Small intestine (tissue), 7 donors: ENCODE results near the gene C1orf35. TPM values are rescaled to one million over a fixed set of nuclear protein-coding genes. Genes with fewer than 3 reads are reported as not detected.

Experiments used
- DNase-seq, 2 donors: peaks; one replicate each; pipeline versions ENCODE4 v3.0.0 to v3.0.0-alpha.2; 2013
- FAIRE-seq: peaks from 2 replicates; lab custom pipeline; 2012; peaks lifted over from hg19 to GRCh38; lab: Jason Lieb, UNC
- H3K27ac ChIP-seq, 3 donors: one replicate each; pipeline ENCODE4 v1.5.1; 2013; ENCODE audit warnings: low read length in 2 of 3, mild to moderate bottlenecking in 2 of 3, control low read depth in 1 of 3, inconsistent platforms in 1 of 3, low read depth in 1 of 3, moderate library complexity in 1 of 3
- H3K27me3 ChIP-seq, 3 donors: one replicate each; pipeline ENCODE4 v1.6.1; 2013; ENCODE audit warnings: low read length in 3 of 3, inconsistent platforms in 1 of 3; ENCODE audit not compliant: control insufficient read depth in 3 of 3, insufficient read depth in 3 of 3
- H3K36me3 ChIP-seq, 3 donors: one replicate each; pipeline ENCODE4 v1.6.1; 2013; ENCODE audit warnings: low read length in 3 of 3, inconsistent platforms in 1 of 3, low read depth in 1 of 3, mild to moderate bottlenecking in 1 of 3, moderate library complexity in 1 of 3; ENCODE audit not compliant: control insufficient read depth in 3 of 3, insufficient read depth in 2 of 3
- H3K4me1 ChIP-seq, 3 donors: one replicate each; pipeline ENCODE4 v1.6.1; 2013; ENCODE audit warnings: low read length in 2 of 3, inconsistent platforms in 1 of 3, low read depth in 1 of 3, mild to moderate bottlenecking in 1 of 3, moderate library complexity in 1 of 3; ENCODE audit not compliant: control insufficient read depth in 3 of 3, insufficient read depth in 2 of 3
- H3K4me3 ChIP-seq, 3 donors: one replicate each; pipeline ENCODE4 v1.5.1; 2013; ENCODE audit warnings: low read length in 3 of 3, control low read depth in 1 of 3, inconsistent platforms in 1 of 3, low read depth in 1 of 3, mild to moderate bottlenecking in 1 of 3, moderate library complexity in 1 of 3
- H3K9me3 ChIP-seq, 2 donors: one replicate each; pipeline ENCODE4 v1.6.1; 2013; ENCODE audit warnings: low read depth in 1 of 2, low read length in 1 of 2; ENCODE audit not compliant: control insufficient read depth in 2 of 2, insufficient read depth in 1 of 2
- WGBS, 3 donors: extraction: QIAGEN DNeasy Blood & Tissue Kit; methylation state at CpG; one replicate each; pipeline ENCODE4 v1.1.7; 2013; 5-methylcytosine and 5-hydroxymethylcytosine counted together
- polyA plus RNA-seq, 4 donors: library from polyadenylated mRNA; stranded (reverse) in 3 of 4; unstranded in 1 of 4; fragments of 200-250 nt in 3 of 4; fragments of 120-200 nt in 1 of 4; gene quantifications; one replicate each; pipeline versions ENCODE4 v1.2.1 to v1.2.3, GENCODE V29; 2013
- donor health status: healthy with polysubstance abuse.
- donor health status: control.
- donor health status: control.
- donor health status: Bipolar disorder and iron deficiency.
- donor health status: healthy.

Gene C1orf35
- polyA plus RNA-seq, 4 donors, result 15.4 to 18.1 (median 16.0) TPM

GRCh38 chr1:228144993-228145343 lies 41.8 kb upstream of the C1orf35 start:
- H3K27ac ChIP-seq, result peak overlapping the region in 1 of 3 donors; percentile 92
- FAIRE-seq (no peak), DNase-seq (no peak)
- peaks cover 4 to 87% (median 7%) of the 10 kb centered on the region in 3 donors for H3K36me3 ChIP-seq
- no peaks in the 10 kb centered on the region for H3K9me3 ChIP-seq
- peak overlapping the region in 1 of 3 donors; percentile 28 for H3K4me3 ChIP-seq
- H3K27me3 ChIP-seq, result no peaks in the 10 kb centered on the region
- WGBS, 3 donors, result 89 to 90% (median 90%) methylated on average over 8 of the region's 8 CpGs
- H3K4me1 ChIP-seq, result peaks cover 9 to 75% (median 13%) of the 10 kb centered on the region in 3 donors

DNA sequence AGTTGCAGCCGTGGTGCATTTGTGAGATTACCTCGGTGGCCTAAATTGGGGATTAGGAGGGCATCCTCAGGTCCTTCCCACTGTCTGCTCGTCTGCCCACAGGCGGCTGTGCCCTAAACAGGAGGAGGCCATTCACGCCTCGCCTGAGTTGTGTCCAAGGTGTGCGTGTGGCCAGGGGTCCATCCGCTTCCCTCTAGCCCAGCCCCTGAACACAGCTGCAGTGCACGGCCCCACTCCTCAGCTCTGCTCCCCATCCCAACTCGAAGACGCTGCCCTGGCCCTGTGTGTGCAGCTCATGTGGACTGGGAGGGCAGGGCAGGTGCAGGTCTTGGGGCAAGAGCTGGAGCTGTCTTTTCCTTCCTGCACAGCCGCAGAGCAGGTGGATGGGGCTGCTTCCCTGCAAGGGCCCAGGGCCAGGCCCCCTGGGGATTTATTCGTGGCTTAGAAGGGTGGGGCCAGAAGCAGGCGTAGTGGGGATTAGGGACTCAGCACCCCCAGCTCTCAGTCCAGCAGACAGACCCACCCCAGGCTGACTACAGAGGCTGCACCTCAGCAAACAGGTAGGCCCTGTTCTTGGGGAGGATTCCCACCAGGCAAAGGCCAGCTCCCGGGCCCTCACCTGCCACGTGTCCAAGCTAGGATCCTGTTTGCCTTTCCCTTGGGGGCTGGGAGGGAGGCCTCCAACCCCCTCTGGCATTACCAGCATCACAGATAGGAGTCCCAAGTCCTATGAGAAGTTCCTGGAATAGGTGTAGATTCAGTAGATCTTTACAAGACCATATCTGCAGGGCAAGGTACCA lies 41.3 kb upstream of the C1orf35 start:
- DNase-seq (peak in 1 of 2 donors; percentile 88), FAIRE-seq (no peak)
- H3K9me3 ChIP-seq, result no peaks in the 10 kb centered on the region
- WGBS, 3 donors, result 71 to 79% (median 75%) methylated on average over 16 of the region's 16 CpGs
- H3K27me3 ChIP-seq, result no peaks in the 10 kb centered on the region
- peak overlapping the region in 1 of 3 donors; percentile 92 for H3K27ac ChIP-seq
- peaks cover 4 to 81% (median 7%) of the 10 kb centered on the region in 3 donors for H3K36me3 ChIP-seq
- H3K4me3 ChIP-seq, result peak overlapping the region in 1 of 3 donors; percentile 28
- H3K4me1 ChIP-seq, result peaks cover 9 to 70% (median 13%) of the 10 kb centered on the region in 3 donors

GRCh38 chr1:228143480-228144192 lies 40.5 kb upstream of the C1orf35 start:
- FAIRE-seq (no peak), DNase-seq (no peak)
- H3K27ac ChIP-seq, result peak overlapping the region in 1 of 3 donors; percentile 92
- H3K36me3 ChIP-seq, result peaks cover 4 to 74% (median 7%) of the 10 kb centered on the region in 3 donors
- 87 to 92% (median 88%) methylated on average over 12 of the region's 12 CpGs for WGBS, 3 donors
- no peaks in the 10 kb centered on the region for H3K9me3 ChIP-seq
- H3K4me1 ChIP-seq, result peaks cover 9 to 64% (median 13%) of the 10 kb centered on the region in 3 donors
- no peak overlapping the region for H3K4me3 ChIP-seq
- H3K27me3 ChIP-seq, result no peaks in the 10 kb centered on the region

GRCh38 chr1:228142701-228143136 lies 39.6 kb upstream of the C1orf35 start:
- FAIRE-seq (no peak), DNase-seq (no peak)
- Histone ChIP-seq H3K4me1 (peaks cover 9 to 57% (median 13%) of the 10 kb centered on the region in 3 donors), H3K27me3 (no peaks in the 10 kb centered on the region), H3K9me3 (no peaks in the 10 kb centered on the region), H3K4me3 (peak overlapping the region in 2 of 3 donors; percentile 81 to 99), H3K27ac (peak overlapping the region in 1 of 3 donors; percentile 100), H3K36me3 (peaks cover 2 to 65% (median 3%) of the 10 kb centered on the region in 3 donors)
- 60 to 75% (median 63%) methylated on average over 11 of the region's 11 CpGs for WGBS, 3 donors

GRCh38 chr1:228142155-228142691 lies 39.1 kb upstream of the C1orf35 start:
- peak overlapping the region; percentile 99 to 100 (median 100) for H3K27ac ChIP-seq
- peaks cover 9 to 57% (median 13%) of the 10 kb centered on the region in 3 donors for H3K4me1 ChIP-seq
- peak overlapping the region in 2 of 3 donors; percentile 81 to 99 for H3K4me3 ChIP-seq
- FAIRE-seq (no peak), DNase-seq (peak in 1 of 2 donors; percentile 32)
- H3K36me3 ChIP-seq, result peaks cover 0 to 60% (median 0%) of the 10 kb centered on the region in 3 donors
- no peaks in the 10 kb centered on the region for H3K9me3 ChIP-seq
- 22 to 61% (median 31%) methylated on average over 15 to 16 of the region's 16 CpGs for WGBS, 3 donors
- H3K27me3 ChIP-seq, result no peaks in the 10 kb centered on the region

- H3K4me1 ChIP-seq, result peaks cover 9 to 53% (median 13%) of the 10 kb centered on the region in 3 donors
- peaks cover 0 to 52% (median 0%) of the 10 kb centered on the region in 3 donors for H3K36me3 ChIP-seq
- WGBS, 3 donors, result 6 to 23% (median 8%) methylated on average over 27 of the region's 27 CpGs
- H3K9me3 ChIP-seq, result no peaks in the 10 kb centered on the region
- H3K27ac ChIP-seq, result peak overlapping the region; percentile 99 to 100 (median 100)
- peak overlapping the region; percentile 81 to 99 (median 89) for H3K4me3 ChIP-seq
- DNase-seq, result peak; percentile 71 to 72
- H3K27me3 ChIP-seq, result peaks cover 0 to 4% (median 0%) of the 10 kb centered on the region in 3 donors
- FAIRE-seq, result no peak
These were observed 38.3 kb upstream of the C1orf35 start for GRCh38 chr1:228141226-228142044.

DNA sequence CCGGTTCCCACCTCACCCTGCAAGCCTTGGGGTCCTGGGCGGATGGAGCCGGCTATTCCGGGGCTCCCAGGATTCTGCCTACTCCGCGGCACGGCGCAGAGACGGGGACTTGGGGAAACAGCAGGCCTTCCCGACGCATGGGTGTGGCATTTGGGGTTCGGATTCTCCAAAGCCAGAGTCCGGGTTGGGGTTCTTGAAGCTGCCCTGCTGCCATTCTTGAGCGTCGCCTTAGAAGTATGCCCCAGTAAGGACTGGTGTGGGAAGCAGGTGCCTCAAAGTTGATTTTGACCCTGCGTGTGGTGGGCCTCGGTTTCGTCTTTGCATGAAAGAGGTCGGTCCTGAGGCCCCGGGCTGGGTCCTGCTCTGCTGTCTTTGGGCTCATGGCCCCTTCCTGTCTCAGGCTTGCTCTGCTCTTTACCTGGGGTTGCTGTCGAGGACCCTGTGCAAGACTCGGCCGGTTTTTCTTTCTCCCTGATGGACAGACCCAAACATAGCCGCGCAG lies 37.6 kb upstream of the C1orf35 start:
- WGBS, 3 donors, result 1 to 3% (median 2%) methylated on average over 25 of the region's 25 CpGs
- H3K4me1 ChIP-seq, result peaks cover 9 to 48% (median 13%) of the 10 kb centered on the region in 3 donors
- no peaks in the 10 kb centered on the region for H3K9me3 ChIP-seq
- FAIRE-seq, result no peak
- no peak for DNase-seq
- H3K36me3 ChIP-seq, result peaks cover 0 to 45% (median 0%) of the 10 kb centered on the region in 3 donors
- peaks cover 0 to 9% (median 0%) of the 10 kb centered on the region in 3 donors for H3K27me3 ChIP-seq
- H3K27ac ChIP-seq, result peak overlapping the region; percentile 99 to 100 (median 100)
- peak overlapping the region; percentile 81 to 99 (median 89) for H3K4me3 ChIP-seq
